ENCODE data around the gene KIF1A. TPM values are rescaled to one million over a fixed set of nuclear protein-coding genes. Genes with fewer than 3 reads are reported as not detected.
"Not testable (repeated sequence)": the region's sequence is repeated elsewhere in the genome, so short reads cannot be mapped to it uniquely, and the experiment has no call there.

Gene KIF1A
- total RNA-seq, 1 donor from 2014 or later = 2.2 TPM

DNA sequence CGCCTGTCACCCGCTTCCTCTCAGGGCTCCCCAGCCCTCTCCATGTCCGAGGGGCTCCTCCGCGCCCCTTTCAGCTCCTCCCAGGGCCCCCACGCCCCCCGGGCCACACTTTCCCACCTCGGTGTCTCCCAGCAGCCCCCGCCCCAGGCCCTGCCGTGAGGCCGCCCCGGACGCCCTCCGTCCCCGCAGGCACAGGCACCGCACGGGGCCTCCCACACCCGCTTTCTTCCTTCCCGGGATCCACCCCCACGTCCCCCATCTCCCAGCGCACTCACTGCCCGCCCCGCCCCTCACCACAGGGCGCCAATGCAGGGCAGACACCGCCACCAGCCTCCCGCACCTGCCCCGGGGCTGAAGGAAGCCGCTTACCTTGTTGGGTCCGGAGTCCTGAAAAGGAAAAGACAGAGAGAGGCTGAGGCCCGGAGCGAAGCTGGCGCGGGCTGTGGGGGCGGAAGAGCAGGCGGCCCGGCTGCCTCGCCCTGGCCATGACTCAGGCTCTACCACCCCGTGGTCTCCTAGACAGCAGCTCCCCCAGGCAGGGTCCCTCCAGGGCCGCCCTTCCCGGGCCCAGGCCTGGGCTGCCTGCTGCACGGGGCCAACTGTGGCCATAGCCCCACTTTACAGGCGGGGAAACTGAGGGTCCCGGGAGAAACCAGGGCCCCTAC, 37.7 kb downstream of the KIF1A start:
- DNase-seq (ENCODE audit: low spot score) = no peak
- no peaks in the 10 kb centered on the region for H3K36me3 Mint-ChIP-seq (ENCODE audit: low read depth)

DNA sequence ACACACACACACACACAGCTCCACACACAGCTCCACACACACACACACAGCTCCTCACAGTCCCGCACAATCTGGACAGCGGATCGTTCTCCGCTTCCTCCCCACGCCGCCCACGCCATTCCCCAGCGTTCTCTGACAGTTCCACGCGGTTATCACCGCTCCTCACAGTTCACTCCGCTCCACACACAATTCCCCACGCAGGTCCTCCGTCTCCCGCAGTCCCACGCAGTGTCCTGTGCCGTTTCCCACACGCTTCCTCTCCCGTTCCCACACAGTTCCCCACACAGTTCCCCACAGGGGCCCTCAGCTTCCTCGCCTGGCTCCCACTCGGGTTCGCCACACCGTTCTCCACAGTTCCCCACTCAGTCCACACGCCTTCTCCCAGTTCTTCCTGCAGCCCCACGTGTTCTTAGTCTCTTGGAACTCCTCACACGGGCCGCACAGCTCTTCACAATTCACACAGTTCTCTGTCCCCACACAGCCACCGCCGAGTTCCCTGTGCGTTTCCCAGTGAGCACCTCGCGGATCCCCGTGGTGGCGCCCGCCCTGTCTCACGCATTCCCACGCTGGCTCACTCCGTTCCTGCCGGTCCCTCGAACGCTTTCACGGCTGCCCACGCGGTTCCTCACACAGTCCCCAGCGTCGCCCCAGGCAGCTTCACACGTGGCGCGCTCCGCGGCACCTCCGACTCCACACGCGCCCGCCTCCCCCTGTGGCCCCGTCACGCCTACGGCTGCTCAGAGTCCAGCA, 38.4 kb downstream of the KIF1A start:
- Mint-ChIP-seq H3K27ac (no peak overlapping the region), H3K4me1 (ENCODE audit: low read depth) (no peaks in the 10 kb centered on the region), H3K9me3 (no peaks in the 10 kb centered on the region), H3K36me3 (ENCODE audit: low read depth) (no peaks in the 10 kb centered on the region), H3K4me3 (ENCODE audit: low read depth) (no peak overlapping the region), H3K27me3 (ENCODE audit: low read depth) (no peaks in the 10 kb centered on the region)
- DNase-seq (ENCODE audit: low spot score) = no peak
- intact Hi-C loops (cut with micrococcal nuclease) = no loop called here

More for the DNA sequence above, 37.7 kb downstream of the KIF1A start:
- no peaks in the 10 kb centered on the region for H3K27me3 Mint-ChIP-seq (ENCODE audit: low read depth)
- intact Hi-C loops (cut with micrococcal nuclease) = no loop called here
- no peak overlapping the region for H3K27ac Mint-ChIP-seq
- H3K4me3 Mint-ChIP-seq (ENCODE audit: low read depth) = no peak overlapping the region
- no peaks in the 10 kb centered on the region for H3K9me3 Mint-ChIP-seq
- H3K4me1 Mint-ChIP-seq (ENCODE audit: low read depth) = no peaks in the 10 kb centered on the region

DNA sequence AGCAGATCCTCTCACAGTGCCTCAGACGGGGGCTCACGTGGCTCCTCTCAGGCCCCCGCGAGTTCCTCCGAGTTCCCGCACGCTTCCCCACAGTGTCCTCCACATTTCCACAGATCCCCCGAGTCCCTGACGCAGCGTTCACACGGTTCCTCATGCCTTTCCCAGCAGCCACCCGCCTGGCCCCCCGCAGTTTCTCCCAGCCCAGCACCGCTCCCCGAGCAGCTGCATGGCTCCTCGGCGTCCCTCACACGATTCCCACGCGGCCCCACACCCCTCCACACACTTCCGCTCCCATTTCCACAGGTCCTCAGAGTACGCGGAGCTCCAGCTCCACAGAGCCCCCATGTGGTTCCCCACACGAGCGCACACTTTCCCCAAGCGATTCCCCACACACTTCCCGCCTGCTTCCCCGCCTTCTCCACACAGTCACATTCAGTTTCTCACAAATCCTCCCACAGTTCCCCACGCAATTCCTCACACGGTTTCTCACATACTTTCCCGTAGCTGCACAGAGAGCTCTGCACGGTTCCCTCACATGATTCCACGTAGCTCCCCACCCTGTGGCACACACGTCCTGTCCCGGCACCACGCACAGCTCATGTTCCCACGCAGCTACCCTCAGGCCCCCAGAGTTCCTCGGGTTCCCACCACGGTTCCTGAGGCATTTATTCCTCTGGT, 39.9 kb downstream of the KIF1A start:
- Mint-ChIP-seq H3K36me3 (ENCODE audit: low read depth) (no peaks in the 10 kb centered on the region), H3K4me1 (ENCODE audit: low read depth) (no peaks in the 10 kb centered on the region), H3K27me3 (ENCODE audit: low read depth) (no peaks in the 10 kb centered on the region), H3K4me3 (ENCODE audit: low read depth) (no peak overlapping the region), H3K9me3 (no peaks in the 10 kb centered on the region), H3K27ac (no peak overlapping the region)
- intact Hi-C loops (cut with micrococcal nuclease) = no loop called here
- DNase-seq (ENCODE audit: low spot score) = no peak

DNA sequence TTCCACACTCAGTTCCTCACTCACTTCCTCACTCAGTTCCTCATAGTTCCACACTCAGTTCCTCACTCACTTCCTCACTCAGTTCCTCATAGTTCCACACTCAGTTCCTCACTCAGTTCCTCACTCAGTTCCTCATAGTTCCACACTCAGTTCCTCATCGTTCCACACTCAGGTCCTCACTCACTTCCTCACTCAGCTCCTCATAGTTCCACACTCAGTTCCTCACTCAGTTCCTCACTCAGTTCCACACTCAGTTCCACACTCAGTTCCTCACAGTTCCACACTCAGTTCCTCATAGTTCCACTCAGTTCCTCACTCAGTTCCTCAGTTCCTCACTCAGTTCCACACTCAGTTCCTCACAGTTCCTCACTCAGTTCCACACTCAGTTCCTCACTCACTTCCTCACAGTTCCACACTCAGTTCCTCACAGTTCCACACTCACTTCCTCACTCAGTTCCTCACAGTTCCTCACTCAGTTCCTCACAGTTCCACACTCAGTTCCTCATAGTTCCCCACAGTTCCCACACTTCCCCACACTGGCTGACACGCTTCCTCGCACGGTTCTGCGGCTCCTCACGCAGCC, 40.7 kb downstream of the KIF1A start:
- H3K9me3 Mint-ChIP-seq; H3K27ac Mint-ChIP-seq; H3K4me3 Mint-ChIP-seq (ENCODE audit: low read depth); DNase-seq (ENCODE audit: low spot score); H3K27me3 Mint-ChIP-seq (ENCODE audit: low read depth); intact Hi-C loops (cut with micrococcal nuclease); H3K4me1 Mint-ChIP-seq (ENCODE audit: low read depth); H3K36me3 Mint-ChIP-seq (ENCODE audit: low read depth): not testable (repeated sequence)

DNA sequence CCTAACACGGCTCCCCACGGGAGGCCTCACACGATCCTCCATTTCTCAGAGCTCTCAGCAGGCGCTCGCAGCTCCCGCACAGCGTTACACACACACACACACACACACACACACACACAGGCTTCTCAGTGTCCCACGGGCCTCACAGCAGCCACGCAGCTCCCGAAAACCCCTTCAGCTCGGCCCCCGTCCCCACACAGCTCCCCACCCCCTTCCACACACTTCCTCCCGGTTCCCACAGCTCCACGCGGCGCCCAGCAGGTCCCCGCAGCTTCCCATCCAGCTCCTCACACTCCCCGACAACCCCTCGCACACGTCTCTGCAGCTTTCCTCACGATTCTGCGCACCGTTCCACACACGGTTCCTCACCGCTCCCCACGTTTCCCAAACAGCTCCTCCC, 41.6 kb downstream of the KIF1A start:
- intact Hi-C loops (cut with micrococcal nuclease) = no loop called here
- Mint-ChIP-seq H3K4me1 (ENCODE audit: low read depth) (no peaks in the 10 kb centered on the region), H3K27me3 (ENCODE audit: low read depth) (no peaks in the 10 kb centered on the region), H3K4me3 (ENCODE audit: low read depth) (no peak overlapping the region), H3K27ac (no peak overlapping the region), H3K9me3 (no peaks in the 10 kb centered on the region), H3K36me3 (ENCODE audit: low read depth) (no peaks in the 10 kb centered on the region)
- no peak for DNase-seq (ENCODE audit: low spot score)

DNA sequence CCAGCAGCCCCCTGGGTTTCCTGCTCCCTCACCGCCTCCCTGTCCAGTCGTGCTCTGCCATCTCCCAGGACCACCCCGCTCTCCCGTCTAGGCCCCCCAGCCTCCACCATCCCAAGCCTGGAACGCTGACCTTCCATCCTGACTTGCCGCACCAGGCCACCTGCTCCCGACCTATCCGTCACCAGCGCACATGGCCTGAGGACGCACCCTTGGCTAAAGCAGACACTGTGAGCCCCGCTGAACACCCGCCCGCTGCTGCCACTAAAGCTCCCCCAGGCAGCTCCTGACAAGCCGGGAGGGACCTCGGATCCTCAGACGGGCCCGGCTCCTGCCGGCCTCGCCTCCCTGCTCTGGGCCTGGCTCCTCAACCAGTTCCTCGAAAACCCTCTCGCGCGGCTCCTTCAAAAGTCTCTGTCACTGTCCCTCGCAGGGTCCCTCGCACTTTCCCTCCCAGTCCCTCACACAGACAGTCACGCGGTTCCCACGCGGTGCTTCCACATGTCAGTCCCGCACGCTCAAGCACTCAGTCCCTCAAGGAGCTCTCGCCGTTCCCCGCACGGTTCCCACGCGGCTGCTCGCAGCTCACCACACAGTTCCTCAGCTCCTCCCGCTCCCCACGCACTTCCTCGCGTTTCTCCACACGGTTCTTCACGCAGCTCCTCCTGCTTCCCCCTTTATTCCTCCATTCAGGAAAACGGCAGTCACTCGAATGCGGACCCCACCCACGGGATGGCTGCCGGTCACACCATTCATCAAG, 42.4 kb downstream of the KIF1A start:
- Mint-ChIP-seq H3K4me1 (ENCODE audit: low read depth) (no peaks in the 10 kb centered on the region), H3K36me3 (ENCODE audit: low read depth) (no peaks in the 10 kb centered on the region), H3K9me3 (no peaks in the 10 kb centered on the region), H3K27me3 (ENCODE audit: low read depth) (no peaks in the 10 kb centered on the region), H3K27ac (no peak overlapping the region), H3K4me3 (ENCODE audit: low read depth) (no peak overlapping the region)
- no peak for DNase-seq (ENCODE audit: low spot score)
- intact Hi-C loops (cut with micrococcal nuclease) = no loop called here

DNA sequence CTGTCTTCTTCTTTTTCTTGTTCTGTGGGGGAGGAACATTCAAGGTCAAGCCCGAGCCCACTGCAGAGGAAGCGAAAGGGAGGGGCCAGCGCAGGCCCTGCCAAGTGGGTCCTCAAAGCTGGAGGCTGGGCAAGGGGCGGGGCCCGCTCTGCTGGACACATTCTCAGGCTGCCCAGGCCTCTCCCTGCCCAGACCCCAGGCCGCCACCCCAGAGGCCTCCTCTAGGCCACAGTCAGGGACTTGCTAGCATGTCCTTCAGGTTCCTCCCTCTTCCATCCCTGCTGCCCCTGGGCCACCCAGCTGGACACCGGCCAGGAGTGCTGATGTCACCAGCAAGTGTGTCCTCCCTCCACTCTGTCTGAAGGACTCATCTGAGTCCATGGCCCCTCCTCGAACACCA, 44.1 kb downstream of the KIF1A start:
- Mint-ChIP-seq H3K9me3 (no peaks in the 10 kb centered on the region), H3K4me3 (ENCODE audit: low read depth) (no peak overlapping the region), H3K4me1 (ENCODE audit: low read depth) (no peaks in the 10 kb centered on the region), H3K36me3 (ENCODE audit: low read depth) (no peaks in the 10 kb centered on the region), H3K27me3 (ENCODE audit: low read depth) (no peaks in the 10 kb centered on the region), H3K27ac (no peak overlapping the region)
- no peak for DNase-seq (ENCODE audit: low spot score)
- intact Hi-C loops (cut with micrococcal nuclease) = no loop called here

DNA sequence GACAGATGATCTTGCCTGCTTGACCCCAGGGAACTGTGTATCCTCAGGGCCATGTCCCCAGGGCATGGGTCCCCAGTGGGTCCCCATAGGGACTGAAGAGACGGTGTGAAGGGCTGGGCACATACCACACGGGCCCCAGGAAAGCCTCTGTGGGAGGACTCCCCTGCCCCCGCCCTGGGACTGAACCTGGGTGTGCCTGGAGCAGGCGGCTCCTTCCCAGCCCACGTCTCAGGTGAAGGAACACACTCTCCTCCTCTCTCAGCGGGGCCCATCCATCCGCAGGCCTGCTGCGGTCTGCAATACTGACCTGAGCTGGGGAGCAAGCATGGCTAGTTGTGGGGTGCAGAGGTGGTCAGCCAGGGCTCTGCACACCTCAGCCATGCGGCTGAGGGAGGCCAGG, 45.2 kb downstream of the KIF1A start:
- intact Hi-C loops (cut with micrococcal nuclease) = no loop called here
- H3K27me3 Mint-ChIP-seq (ENCODE audit: low read depth) = no peaks in the 10 kb centered on the region
- no peaks in the 10 kb centered on the region for H3K9me3 Mint-ChIP-seq
- no peak overlapping the region for H3K27ac Mint-ChIP-seq
- no peaks in the 10 kb centered on the region for H3K4me1 Mint-ChIP-seq (ENCODE audit: low read depth)
- no peak overlapping the region for H3K4me3 Mint-ChIP-seq (ENCODE audit: low read depth)
- no peaks in the 10 kb centered on the region for H3K36me3 Mint-ChIP-seq (ENCODE audit: low read depth)
- no peak for DNase-seq (ENCODE audit: low spot score)

DNA sequence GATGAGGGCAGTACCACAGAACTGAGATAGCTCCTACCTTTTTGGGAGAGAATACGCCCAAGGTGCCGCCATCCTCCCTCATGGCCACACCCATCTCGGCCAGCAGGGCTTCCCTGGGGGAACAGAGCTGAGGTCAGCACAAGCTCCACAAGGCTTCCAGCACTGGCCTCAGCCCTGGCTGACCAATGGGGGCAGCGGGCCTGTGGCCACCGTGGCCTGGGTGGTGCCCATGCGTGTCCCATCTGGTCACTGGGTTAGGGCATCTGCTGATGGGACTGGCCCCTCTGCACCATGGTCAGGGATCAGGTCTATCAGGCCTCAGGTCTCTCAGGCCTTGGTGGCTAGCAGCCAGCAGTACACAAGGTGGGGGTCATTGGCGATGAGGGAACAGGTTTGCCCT, 50.9 kb downstream of the KIF1A start:
- Mint-ChIP-seq H3K27me3 (ENCODE audit: low read depth) (no peaks in the 10 kb centered on the region), H3K27ac (no peak overlapping the region), H3K4me1 (ENCODE audit: low read depth) (no peaks in the 10 kb centered on the region), H3K36me3 (ENCODE audit: low read depth) (no peaks in the 10 kb centered on the region), H3K4me3 (ENCODE audit: low read depth) (no peak overlapping the region), H3K9me3 (no peaks in the 10 kb centered on the region)
- DNase-seq (ENCODE audit: low spot score) = no peak
- intact Hi-C loops (cut with micrococcal nuclease) = no loop called here

DNA sequence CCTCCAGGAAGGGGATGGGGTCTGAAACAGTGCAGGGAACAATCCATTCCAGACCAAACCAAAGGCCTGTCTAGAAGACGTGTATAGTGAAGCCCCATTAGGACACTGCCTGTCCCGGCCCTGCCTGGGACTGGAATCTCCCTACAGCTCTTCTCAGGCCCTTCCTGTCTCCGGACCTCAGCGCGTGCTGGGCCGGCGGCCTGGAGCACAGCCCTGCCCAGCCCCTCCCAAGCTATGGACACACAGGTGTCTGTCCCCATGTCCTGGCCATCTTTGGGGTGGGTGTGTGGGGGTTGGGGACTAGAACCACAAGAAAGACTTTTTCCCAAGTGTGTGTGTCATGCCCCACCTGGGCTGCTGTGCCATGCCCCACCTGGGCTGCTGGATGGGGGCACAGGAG, 51.8 kb downstream of the KIF1A start:
- Mint-ChIP-seq H3K9me3 (no peaks in the 10 kb centered on the region), H3K27me3 (ENCODE audit: low read depth) (no peaks in the 10 kb centered on the region), H3K4me3 (ENCODE audit: low read depth) (no peak overlapping the region), H3K27ac (no peak overlapping the region), H3K4me1 (ENCODE audit: low read depth) (no peaks in the 10 kb centered on the region), H3K36me3 (ENCODE audit: low read depth) (no peaks in the 10 kb centered on the region)
- intact Hi-C loops (cut with micrococcal nuclease) = no loop called here
- no peak for DNase-seq (ENCODE audit: low spot score)

DNA sequence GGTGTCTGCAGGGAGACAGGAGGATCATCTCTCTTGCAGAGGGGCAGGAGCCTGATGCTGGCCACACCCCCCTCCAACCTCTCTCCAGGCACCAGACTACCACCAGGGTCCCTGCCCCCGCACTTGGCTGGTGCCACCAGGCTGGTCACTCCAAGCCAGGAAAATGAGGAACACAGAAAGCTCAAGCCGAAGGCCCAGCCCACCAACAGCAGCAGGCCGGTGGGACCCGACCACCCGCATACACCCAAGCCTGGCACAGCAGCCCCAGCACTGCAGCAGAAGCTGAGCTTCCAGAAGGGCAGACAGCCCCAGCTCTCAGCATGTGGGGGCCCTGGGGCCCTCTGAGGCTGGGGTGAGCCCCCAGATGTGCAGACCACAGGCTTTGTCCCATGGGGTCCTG, 52.7 kb downstream of the KIF1A start:
- no peaks in the 10 kb centered on the region for H3K27me3 Mint-ChIP-seq (ENCODE audit: low read depth)
- no peaks in the 10 kb centered on the region for H3K4me1 Mint-ChIP-seq (ENCODE audit: low read depth)
- no peak overlapping the region for H3K4me3 Mint-ChIP-seq (ENCODE audit: low read depth)
- H3K9me3 Mint-ChIP-seq = no peaks in the 10 kb centered on the region
- H3K27ac Mint-ChIP-seq = no peak overlapping the region
- H3K36me3 Mint-ChIP-seq (ENCODE audit: low read depth) = no peaks in the 10 kb centered on the region
- intact Hi-C loops (cut with micrococcal nuclease) = no loop called here
- no peak for DNase-seq (ENCODE audit: low spot score)

DNA sequence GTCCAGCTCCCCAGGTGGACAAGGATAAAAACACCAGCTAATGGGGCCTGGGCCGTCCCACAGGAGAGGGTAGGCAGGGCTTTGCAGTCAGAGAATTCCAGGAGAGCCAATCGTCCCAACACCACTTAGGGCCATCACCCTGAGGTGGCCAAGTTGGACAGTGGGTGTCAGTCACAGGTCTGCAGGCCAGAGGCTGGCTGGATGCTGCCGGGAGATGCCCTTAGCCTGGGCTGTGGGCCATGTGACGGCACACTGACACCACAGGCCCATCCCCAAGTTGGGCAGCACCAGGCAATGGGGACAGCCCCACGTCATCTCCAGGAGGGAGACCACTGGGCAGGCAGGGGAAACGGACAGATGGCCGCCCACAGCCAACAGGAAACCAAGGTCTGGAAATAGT, 53.9 kb downstream of the KIF1A start:
- Mint-ChIP-seq H3K27me3 (ENCODE audit: low read depth) (no peaks in the 10 kb centered on the region), H3K27ac (no peak overlapping the region)
- intact Hi-C loops (cut with micrococcal nuclease) = no loop called here

More for the DNA sequence above, 53.9 kb downstream of the KIF1A start:
- DNase-seq (ENCODE audit: low spot score) = no peak
- no peaks in the 10 kb centered on the region for H3K4me1 Mint-ChIP-seq (ENCODE audit: low read depth)
- H3K4me3 Mint-ChIP-seq (ENCODE audit: low read depth) = no peak overlapping the region
- no peaks in the 10 kb centered on the region for H3K9me3 Mint-ChIP-seq
- H3K36me3 Mint-ChIP-seq (ENCODE audit: low read depth) = no peaks in the 10 kb centered on the region

All from activated T-helper 2 cell treated with anti-CD3 and anti-CD28 coated beads, Interferon-gamma antibody, Interleukin-2, Interleukin-4, amounts not matched to agents 10 μg/mL and 5 μg/mL and 100 μg/mL, durations not matched to agents 14 hours and 24 hours and 36 hours (primary cell).